ENCODE measurements around the gene FAM187B.

- TF ChIP-seq POLR2A (IDR thresholded peaks at IDR 0.05; ENCODE audit: low read length) (no peak), GATA1 (IDR thresholded peaks at IDR 0.05; ENCODE audit: low read depth, low read length) (no peak)
Observed at GRCh38 chr19:35270381-35270811, 41.9 kb upstream of the FAM187B start.

All from erythroblast (primary cell).